ENCODE measurements around the gene SNX9.

Gene SNX9

GRCh38 chr6:157861184-157861583 is 38.1 kb downstream of the SNX9 start:
- no peak for DNase-seq

- no peak for DNase-seq
These were observed 38.8 kb downstream of the SNX9 start for GRCh38 chr6:157861814-157862213.

- no peak for DNase-seq
These were observed 39.7 kb downstream of the SNX9 start for GRCh38 chr6:157862706-157863105.

- DNase-seq, result no peak
These were observed 41.2 kb downstream of the SNX9 start for GRCh38 chr6:157864185-157864761.

- DNase-seq, result no peak
These were observed 42.2 kb downstream of the SNX9 start for GRCh38 chr6:157865249-157865648.

GRCh38 chr6:157867155-157867559 is 44.1 kb downstream of the SNX9 start:
- no peak for DNase-seq

GRCh38 chr6:157867981-157868380 is 44.9 kb downstream of the SNX9 start:
- DNase-seq, result no peak

GRCh38 chr6:157868835-157869234 is 45.8 kb downstream of the SNX9 start:
- no peak for DNase-seq

- DNase-seq, result no peak
These were observed 46.7 kb downstream of the SNX9 start for GRCh38 chr6:157869673-157870302.

- peak; percentile 81 for DNase-seq
These were observed 50.8 kb downstream of the SNX9 start for GRCh38 chr6:157873735-157874344.

GRCh38 chr6:157877149-157877548 is 54.1 kb downstream of the SNX9 start:
- no peak for DNase-seq

GRCh38 chr6:157877573-157878438 is 54.8 kb downstream of the SNX9 start:
- DNase-seq, result no peak

GRCh38 chr6:157879034-157879872 is 56.2 kb downstream of the SNX9 start:
- no peak for DNase-seq

GRCh38 chr6:157879873-157880254 is 56.8 kb downstream of the SNX9 start:
- no peak for DNase-seq

- no peak for DNase-seq
These were observed 57.5 kb downstream of the SNX9 start for GRCh38 chr6:157880534-157880933.

GRCh38 chr6:157881342-157881741 is 58.3 kb downstream of the SNX9 start:
- no peak for DNase-seq

- DNase-seq, result peak; percentile 36
These were observed 61.7 kb downstream of the SNX9 start for GRCh38 chr6:157884756-157885155.

GRCh38 chr6:157885211-157885788 is 62.3 kb downstream of the SNX9 start:
- peak; percentile 78 for DNase-seq

GRCh38 chr6:157885876-157886275 is 62.8 kb downstream of the SNX9 start:
- no peak for DNase-seq

GRCh38 chr6:157887892-157888291 is 64.8 kb downstream of the SNX9 start:
- DNase-seq, result no peak

- no peak for DNase-seq
These were observed 68.7 kb downstream of the SNX9 start for GRCh38 chr6:157891544-157892362.

Data from CD4-positive, alpha-beta T cell treated with Interleukin-10 for 1 hour (primary cell).